ENCODE data around the gene MYMX. TPM values are rescaled to one million over a fixed set of nuclear protein-coding genes. Genes with fewer than 3 reads are reported as not detected.

The MYMX gene
- total and polyA plus RNA-seq, 2 of the 13 experiments (the other 11 are each of a cell fraction or from before 2014, with no cell fraction given) = not detected

GRCh38 chr6:44257025-44257752, 40.5 kb downstream of the MYMX start, which contains the start of gene SLC35B2 (continued):
- TF ChIP-seq ZBTB20 (CRISPR knock-in tag; IDR thresholded peaks at IDR 0.05; ENCODE audit: borderline replicate concordance, low read depth) (0 out of 2 replicates have a peak, but pooled peaks have one; percentile 47), ZNF644 (CRISPR knock-in tag; IDR thresholded peaks at IDR 0.05; ENCODE audit: low read depth) (no peak), SNRNP70 (IDR thresholded peaks at IDR 0.05; ENCODE audit: low read depth, low read length) (no peak), TFAP4 (IDR thresholded peaks at IDR 0.05; ENCODE audit: borderline replicate concordance, low read depth) (no peak), BHLHE40 (IDR thresholded peaks at IDR 0.05; ENCODE audit: low read length) (peak; percentile 95), U2AF1 (optimal IDR thresholded peaks at IDR 0.05; ENCODE audit: low read depth, low read length) (no peak), ZNF598 (CRISPR knock-in tag; IDR thresholded peaks at IDR 0.05; ENCODE audit: borderline replicate concordance) (no peak), MXD4 (CRISPR knock-in tag; IDR thresholded peaks at IDR 0.05) (peak; percentile 91; the same call in 1 of the 2 replicates), ZNF609 (CRISPR knock-in tag; IDR thresholded peaks at IDR 0.05; ENCODE audit: borderline replicate concordance) (peak; percentile 74), ZNF484 (CRISPR knock-in tag; IDR thresholded peaks at IDR 0.05; ENCODE audit: borderline replicate concordance, low read depth) (no peak), NCOA2 (CRISPR knock-in tag; IDR thresholded peaks at IDR 0.05) (peak; percentile 61; the same call in 1 of the 2 replicates), RARG (CRISPR knock-in tag; IDR thresholded peaks at IDR 0.05; ENCODE audit: low read depth) (no peak), ZNF552 (CRISPR knock-in tag; IDR thresholded peaks at IDR 0.05; ENCODE audit: borderline replicate concordance) (no peak), TOE1 (CRISPR knock-in tag; IDR thresholded peaks at IDR 0.05) (no peak), ZNF142 (CRISPR knock-in tag; IDR thresholded peaks at IDR 0.05) (peak; percentile 69; the same call in 1 of the 2 replicates), IRF2 (CRISPR knock-in tag; IDR thresholded peaks at IDR 0.05) (peak; percentile 83), THAP8 (CRISPR knock-in tag; IDR thresholded peaks at IDR 0.05; ENCODE audit: borderline replicate concordance) (peak; percentile 94; the same call in 1 of the 2 replicates)
